K562 (cell line): ENCODE data around the gene MYCBPAP.
"Not testable (repeated sequence)": the region's sequence is repeated elsewhere in the genome, so short reads cannot be mapped to it uniquely, and the experiment has no call there.

ENCODE experiments used
- ARID1B ChIP-seq: fragments of 450-650 bp; IDR thresholded peaks from 2 replicates; pipeline ENCODE4 v1.6.1; 2016; ENCODE audit warnings: antibody characterized with exemption, mild to moderate bottlenecking, inconsistent platforms
- BCL6 ChIP-seq: fragments of 250-450 bp; sonication (Bioruptor Pico); IDR thresholded peaks from 2 replicates; pipeline ENCODE4 v1.4.0; 2020
- BRCA1 ChIP-seq, 2 experiments: fragments of 450-650 bp in 1 of 2; sonication (generic) in 1 of 2; formaldehyde crosslinking in 1 of 2; IDR thresholded peaks; 2 replicates each; pipeline versions ENCODE4 v1.5.0 to v1.6.1; 2017 to 2020; ENCODE audit warnings: mild to moderate bottlenecking in 1 of 2, missing genetic modification reagents in 1 of 2
- EP300 ChIP-seq: IDR thresholded peaks from 2 replicates; pipeline ENCODE4 v1.6.1; 2012; ENCODE audit warnings: low read length, improper control_type of control experiment
- FOXP1 ChIP-seq: sonication (generic); formaldehyde crosslinking; IDR thresholded peaks from 2 replicates; pipeline ENCODE4 v1.8.0; 2022; ENCODE audit warnings: mild to moderate bottlenecking, missing genetic modification reagents
- GABPA ChIP-seq: fragments of 200-800 bp; sonication (Bioruptor generic); conservative IDR thresholded peaks from 2 replicates; pipeline ENCODE4 v1.6.1; 2016; ENCODE audit warnings: low read depth, missing genetic modification characterization, missing compliant biosample characterization
- NRF1 ChIP-seq, 2 experiments: fragments of 450-650 bp; IDR thresholded peaks in 1 of 2; conservative IDR thresholded peaks in 1 of 2; 2 replicates each; pipeline ENCODE4 v1.6.1; 2014; ENCODE audit warnings: mild to moderate bottlenecking in 2 of 2
- ZNF77 ChIP-seq: fragments of 250-450 bp; sonication (Bioruptor Pico); IDR thresholded peaks from 2 replicates; pipeline ENCODE4 v1.5.0; 2020
- TF ChIP-seq, protein P1 (sequence below): fragments of 250-450 bp; sonication (Bioruptor Pico); IDR thresholded peaks from 2 replicates; pipeline ENCODE4 v1.8.0; 2021; ENCODE audit warnings: moderate library complexity, mild to moderate bottlenecking, inconsistent platforms
- TF ChIP-seq, protein P2 (sequence below), 3 experiments: IDR thresholded peaks in 2 of 3; conservative IDR thresholded peaks in 1 of 3; 2 replicates each; pipeline ENCODE4 v1.5.1; 2011 to 2012; ENCODE audit warnings: low read length in 3 of 3, mild to moderate bottlenecking in 3 of 3, control low read depth in 2 of 3, improper control_type of control experiment in 1 of 3, inconsistent platforms in 1 of 3, low read depth in 1 of 3, mixed read lengths in 1 of 3, moderate library complexity in 1 of 3; ENCODE audit not compliant: insufficient read depth in 2 of 3
- TF ChIP-seq, protein P3 (sequence below): fragments of 150-350 bp; conservative IDR thresholded peaks from 2 replicates; pipeline ENCODE4 v1.6.1; 2014; ENCODE audit warnings: low read length

DNA sequence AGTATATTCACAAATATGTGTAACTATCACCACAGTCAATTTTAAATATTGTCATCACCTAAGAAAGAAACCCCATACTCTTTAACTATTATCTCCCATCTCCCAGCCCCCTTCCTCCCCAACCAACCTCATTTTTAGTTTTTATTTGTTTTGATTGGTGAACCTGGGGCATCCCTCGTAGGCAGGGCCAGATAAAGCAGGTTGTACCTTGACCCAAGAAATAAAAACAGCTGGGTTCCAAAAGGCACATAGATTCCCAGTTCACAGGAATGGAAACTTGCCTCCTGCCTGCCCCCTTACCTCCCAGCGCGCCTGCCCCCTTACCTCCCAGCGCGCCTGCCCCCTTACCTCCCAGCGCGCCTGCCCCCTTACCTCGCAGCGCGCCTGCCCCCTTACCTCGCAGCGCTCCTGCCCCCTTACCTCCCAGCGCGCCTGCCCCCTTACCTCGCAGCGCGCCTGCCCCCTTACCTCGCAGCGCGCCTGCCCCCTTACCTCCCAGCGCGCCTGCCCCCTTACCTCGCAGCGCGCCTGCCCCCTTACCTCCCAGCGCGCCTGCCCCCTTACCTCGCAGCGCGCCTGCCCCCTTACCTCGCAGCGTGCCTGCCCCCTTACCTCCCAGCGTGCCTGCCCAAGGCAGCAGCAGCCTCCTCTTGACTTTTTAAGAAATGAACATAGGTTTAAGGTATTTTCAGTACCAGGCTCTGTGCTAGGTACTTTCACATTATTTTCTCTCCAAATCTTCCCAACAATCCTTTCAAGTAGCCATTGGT lies 32.3 kb upstream of the MYCBPAP start:
- not testable (repeated sequence) for TF ChIP-seq GABPA; BCL6; EP300; ZNF77 (CRISPR knock-in tag); BRCA1 (IDR thresholded peaks at IDR 0.05); BRCA1 (CRISPR knock-in tag; IDR thresholded peaks at IDR 0.05); NRF1 (conservative IDR thresholded peaks at IDR 0.05 in 1 of 2, IDR thresholded peaks at IDR 0.05 in 1 of 2); ARID1B; FOXP1
- TF ChIP-seq, protein P1, sequence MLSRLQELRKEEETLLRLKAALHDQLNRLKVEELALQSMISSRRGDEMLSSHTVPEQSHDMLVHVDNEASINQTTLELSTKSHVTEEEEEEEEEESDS = not testable (repeated sequence)
- TF ChIP-seq, protein P2, sequence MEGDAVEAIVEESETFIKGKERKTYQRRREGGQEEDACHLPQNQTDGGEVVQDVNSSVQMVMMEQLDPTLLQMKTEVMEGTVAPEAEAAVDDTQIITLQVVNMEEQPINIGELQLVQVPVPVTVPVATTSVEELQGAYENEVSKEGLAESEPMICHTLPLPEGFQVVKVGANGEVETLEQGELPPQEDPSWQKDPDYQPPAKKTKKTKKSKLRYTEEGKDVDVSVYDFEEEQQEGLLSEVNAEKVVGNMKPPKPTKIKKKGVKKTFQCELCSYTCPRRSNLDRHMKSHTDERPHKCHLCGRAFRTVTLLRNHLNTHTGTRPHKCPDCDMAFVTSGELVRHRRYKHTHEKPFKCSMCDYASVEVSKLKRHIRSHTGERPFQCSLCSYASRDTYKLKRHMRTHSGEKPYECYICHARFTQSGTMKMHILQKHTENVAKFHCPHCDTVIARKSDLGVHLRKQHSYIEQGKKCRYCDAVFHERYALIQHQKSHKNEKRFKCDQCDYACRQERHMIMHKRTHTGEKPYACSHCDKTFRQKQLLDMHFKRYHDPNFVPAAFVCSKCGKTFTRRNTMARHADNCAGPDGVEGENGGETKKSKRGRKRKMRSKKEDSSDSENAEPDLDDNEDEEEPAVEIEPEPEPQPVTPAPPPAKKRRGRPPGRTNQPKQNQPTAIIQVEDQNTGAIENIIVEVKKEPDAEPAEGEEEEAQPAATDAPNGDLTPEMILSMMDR (IDR thresholded peaks at IDR 0.05 in 2 of 3, conservative IDR thresholded peaks at IDR 0.05 in 1 of 3; ENCODE audit: insufficient read depth in 2 of 3, low read depth in 1 of 3, low read length in 3 of 3) = not testable (repeated sequence)
- TF ChIP-seq, protein P3, sequence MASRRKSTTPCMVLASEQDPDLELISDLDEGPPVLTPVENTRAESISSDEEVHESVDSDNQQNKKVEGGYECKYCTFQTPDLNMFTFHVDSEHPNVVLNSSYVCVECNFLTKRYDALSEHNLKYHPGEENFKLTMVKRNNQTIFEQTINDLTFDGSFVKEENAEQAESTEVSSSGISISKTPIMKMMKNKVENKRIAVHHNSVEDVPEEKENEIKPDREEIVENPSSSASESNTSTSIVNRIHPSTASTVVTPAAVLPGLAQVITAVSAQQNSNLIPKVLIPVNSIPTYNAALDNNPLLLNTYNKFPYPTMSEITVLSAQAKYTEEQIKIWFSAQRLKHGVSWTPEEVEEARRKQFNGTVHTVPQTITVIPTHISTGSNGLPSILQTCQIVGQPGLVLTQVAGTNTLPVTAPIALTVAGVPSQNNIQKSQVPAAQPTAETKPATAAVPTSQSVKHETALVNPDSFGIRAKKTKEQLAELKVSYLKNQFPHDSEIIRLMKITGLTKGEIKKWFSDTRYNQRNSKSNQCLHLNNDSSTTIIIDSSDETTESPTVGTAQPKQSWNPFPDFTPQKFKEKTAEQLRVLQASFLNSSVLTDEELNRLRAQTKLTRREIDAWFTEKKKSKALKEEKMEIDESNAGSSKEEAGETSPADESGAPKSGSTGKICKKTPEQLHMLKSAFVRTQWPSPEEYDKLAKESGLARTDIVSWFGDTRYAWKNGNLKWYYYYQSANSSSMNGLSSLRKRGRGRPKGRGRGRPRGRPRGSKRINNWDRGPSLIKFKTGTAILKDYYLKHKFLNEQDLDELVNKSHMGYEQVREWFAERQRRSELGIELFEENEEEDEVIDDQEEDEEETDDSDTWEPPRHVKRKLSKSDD = not testable (repeated sequence)
